HG03064 (cell line): ENCODE measurements around the gene PLSCR1.
"Not testable (repeated sequence)": the region's sequence is repeated elsewhere in the genome, so short reads cannot be mapped to it uniquely, and the experiment has no call there.

ENCODE experiments used
- ATAC-seq: cut with Tn5 transposase; IDR thresholded peaks from one replicate; pipeline ENCODE4 v1.9.1; 2021; ENCODE audit warnings: low read depth; ENCODE audit not compliant: unreplicated experiment

Gene PLSCR1

DNA sequence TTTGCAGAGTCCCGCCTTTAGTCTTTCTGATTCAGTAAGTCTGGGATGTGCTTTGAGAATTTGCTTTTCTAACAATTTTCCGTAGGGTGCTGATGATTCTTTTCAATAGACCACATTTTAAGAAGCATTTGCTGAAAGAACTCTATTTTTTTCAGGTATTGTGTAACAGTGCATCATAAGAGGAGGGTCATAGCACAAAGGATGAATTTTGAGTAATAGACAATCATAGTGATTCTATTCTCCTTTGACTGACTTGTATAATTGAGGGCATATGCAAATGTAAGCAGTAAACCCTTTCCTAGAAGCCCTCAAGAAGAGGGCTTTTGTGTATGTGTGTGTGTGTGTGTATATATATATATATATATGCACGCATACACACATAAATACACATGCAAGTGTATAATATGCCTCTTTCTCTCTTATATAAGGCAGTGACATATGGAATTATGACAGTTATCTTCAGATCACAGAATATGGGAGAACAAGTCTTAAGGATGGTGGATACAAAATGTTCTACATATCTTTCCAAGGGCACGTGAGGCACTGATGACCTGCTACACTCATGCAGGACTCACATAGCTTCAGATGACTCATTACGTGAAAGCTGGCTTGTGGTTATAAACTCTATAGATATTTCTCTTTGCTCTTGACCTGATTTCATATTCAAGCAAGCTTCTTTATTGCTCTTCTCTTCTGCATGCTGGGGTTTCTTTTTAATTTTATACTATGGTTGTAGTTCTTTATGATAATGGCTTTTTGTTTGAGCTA lies 6.5 kb upstream of the PLSCR1 start:
- peak; percentile 88 for ATAC-seq

DNA sequence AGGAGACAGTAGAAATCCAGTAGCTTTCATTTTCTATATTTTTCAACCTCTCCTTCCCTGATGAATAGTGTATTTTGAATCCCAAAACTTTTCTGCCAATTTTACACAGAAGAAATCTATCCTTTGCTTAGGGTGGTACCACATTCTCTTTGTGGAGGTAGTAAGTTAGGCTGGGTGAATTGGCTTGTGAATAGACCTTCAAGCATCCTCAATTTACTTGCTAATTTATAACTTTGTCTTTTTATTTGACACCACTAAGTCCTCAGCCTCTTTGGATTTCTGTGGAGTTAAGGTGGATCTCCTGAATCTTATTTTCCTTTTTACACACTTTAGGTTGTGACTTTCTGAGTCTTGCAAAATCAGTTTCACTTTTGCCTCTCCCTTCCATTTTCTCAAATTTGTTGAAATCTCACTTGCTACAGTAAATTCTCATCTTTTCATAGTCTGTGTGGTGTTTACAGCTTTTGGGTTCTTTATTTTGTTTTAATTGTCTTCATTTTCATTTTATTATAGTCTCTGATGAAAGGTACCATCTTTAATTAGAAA lies 5.7 kb upstream of the PLSCR1 start:
- ATAC-seq = no peak

DNA sequence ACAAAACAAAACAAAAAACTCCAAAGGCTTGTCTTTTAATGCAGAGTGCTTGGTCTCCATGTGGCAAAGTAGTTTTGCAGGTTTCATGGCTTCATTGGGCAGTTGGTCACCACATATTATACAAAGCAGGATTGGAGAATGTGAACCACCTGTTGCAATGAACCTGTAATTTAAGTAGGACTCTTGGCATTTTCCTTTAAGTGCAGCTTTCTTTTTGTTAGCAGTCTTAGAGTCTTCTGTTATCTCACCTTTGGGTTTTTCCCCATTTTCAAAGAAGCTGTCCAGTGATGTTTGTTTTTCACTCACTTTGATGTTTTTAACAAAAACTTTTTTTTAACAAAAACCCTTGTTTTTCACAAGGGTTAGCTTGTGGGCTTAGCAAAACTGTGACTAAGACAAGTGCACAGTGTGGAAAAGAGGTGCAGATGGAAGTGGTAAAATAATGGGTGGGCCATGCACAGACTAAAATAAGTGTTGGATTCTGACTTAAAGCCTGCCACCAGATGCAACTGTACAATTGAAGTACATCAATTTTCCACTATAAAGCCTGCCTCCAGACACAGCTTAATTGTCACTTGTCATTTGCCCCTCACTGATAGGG lies 2.9 kb upstream of the PLSCR1 start:
- no peak for ATAC-seq

DNA sequence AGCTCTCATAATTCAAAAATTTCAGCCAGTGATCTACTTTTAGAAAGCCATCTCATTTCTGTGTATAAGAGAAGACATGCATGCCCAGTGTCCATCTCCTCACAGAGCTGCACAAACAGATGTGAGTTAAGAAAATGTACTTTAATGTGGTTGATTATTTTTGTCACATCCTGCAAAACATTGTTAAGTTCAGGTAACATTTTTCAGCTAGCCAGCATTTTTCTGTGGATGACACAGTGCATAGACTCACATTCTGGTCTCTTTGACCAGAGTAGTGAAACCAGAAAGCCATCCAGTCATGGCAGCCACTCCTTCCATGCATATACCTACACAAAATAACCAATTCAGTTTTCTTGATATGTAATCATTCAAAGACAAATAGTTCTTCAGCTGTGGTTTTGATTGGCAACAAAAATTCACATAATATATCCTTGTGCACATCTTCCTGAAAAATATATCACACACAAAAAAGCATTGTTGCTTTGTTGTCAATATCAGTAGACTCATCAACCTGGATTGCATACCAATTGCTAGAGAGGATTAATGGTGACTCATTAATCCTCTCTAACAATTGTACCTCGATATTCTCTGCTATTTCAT lies 2.1 kb upstream of the PLSCR1 start:
- ATAC-seq = no peak

DNA sequence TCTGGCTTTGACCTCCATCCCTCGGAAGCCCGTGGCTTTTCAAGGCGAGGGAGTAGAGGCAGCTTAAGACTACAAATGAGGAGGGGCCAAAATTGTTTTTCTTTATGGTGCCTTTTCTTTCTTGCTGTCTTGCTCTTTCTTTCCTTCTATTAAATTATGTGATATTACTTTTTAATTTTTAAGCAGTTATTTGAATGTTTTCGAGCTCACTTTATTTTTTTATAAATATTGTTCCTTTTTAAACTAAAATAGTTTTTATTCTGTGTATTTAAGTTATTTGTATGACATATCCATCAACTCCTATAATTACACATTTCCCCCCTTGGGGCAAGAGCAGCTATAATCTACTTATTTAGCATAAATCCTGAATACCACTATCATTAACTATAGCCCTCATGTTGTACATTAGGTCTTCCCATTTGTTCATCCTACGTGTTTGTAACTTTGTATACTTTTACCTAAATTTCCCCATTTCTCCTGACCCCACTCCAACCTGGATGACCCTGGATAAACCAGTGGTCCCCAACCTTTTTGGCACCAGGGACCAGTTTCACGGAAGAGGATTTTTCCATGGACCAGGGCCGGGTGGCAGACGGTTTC lies 622 bp upstream of the PLSCR1 start:
- ATAC-seq = no peak

DNA sequence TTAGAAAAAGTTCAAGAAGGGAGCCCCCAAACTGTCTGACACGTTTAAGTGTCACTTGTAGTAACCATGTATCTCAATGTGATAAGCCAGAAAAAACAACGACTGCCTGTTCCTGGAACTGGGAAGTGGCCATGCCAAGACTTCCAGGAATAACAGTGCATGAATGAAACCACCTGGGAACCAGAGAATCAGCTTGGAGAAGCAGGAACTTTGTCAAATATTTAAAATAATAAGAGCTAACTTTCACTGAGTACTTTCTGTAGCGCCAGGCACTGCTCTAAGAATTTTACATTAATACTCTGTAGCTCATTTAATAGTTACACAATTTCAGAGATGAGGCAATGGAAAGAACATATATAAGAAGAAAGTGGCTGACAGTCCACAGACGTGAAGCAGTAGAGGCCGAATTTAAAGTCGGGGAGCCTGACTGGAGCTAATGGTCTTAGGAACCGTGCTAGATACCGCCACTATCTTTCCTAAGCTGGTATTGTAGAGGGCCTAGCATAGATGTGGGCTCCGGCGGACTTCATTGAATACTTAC lies 876 bp downstream of the PLSCR1 start:
- peak; percentile 12 for ATAC-seq

DNA sequence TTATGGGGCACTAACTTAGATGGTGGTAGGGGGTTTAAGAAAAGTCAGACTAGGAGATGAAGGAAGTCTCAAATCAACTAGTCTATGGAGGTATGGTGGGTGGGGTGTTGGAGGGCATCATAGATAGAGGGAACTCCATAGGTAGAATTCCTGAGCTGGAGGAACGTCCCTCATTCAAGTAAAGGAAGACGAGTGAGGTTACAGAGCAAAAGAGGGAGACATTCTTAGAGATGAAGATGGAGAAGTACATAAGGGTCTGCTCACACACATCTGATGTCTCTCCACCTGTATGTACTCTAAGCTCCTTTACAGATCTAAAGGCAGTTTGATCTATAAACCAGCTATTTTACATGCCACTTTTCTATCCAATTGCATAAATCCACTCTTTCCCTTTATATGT lies 1.4 kb downstream of the PLSCR1 start:
- no peak for ATAC-seq

DNA sequence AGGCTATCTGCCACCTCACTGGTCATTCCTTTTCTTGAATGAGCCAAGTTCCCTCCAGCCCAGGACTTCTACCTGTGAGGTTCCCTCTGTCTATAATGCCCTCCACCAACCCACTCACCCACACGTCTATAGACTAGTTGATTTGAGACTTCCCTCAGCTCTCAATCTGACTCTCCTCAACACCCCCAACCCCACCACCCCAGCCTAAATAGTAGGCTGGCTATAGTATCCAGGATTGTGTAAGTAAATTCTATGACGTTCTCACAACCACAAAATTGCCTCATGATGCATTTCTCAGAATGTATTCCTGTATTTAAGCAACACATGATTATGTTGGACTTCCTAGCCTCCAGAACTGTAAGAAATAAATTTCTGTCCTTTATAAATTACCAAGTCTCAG lies 2.2 kb downstream of the PLSCR1 start:
- ATAC-seq = no peak

DNA sequence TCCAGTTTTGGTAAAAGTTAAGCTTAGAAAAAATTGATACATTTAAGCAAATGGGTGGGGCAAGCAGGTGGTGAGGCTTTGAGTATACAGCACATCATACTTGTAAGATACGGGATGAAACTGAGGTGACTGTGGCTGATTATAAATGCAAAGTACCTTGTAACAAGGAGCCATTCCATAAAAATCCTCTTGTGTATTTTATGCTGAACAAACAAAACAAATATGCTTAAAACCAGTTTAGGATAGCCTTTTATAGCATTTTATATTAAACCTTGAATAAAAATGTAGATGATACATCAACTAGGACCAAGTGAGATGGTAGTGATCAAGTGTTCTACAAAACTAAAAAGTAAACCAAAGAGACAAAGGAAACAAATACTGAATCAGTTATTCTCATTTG lies 3.4 kb downstream of the PLSCR1 start:
- ATAC-seq = no peak

DNA sequence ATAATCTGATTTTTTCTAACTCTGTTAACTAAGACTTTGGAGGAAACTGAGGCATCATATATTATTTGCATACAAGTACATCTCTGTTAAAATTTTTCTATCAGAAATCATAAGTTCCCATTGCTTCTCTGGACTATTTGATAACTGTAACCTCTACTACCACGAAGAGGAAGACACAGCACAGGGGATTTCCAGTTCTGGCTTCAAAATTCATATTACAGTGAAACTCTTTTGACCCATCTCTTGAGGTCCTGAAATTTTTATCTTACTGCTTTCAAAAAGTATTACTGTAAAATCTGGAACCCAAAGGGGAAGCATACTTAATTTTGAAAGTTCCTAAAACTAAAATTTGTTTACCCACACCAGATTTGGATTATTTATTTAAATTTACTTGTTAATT lies 4.2 kb downstream of the PLSCR1 start:
- ATAC-seq = no peak

DNA sequence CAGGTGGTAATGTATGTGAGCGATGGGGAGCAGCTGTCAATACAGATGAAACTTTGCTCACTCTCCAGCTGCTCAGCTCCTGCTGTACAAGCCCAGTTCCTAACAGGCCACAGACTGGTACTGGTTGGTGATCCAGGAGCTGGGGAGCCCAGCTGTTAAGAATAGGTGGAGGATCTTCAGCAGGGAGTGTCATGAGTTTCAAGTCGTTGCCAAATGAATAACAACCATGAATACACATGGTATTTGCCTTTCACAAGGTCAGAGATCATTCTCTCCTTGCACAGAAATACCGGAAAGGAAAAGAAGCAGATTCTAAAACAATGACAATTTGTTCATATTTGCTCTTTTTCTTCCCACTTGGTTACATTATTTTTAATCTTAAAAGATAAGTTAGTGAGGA lies 5.1 kb downstream of the PLSCR1 start:
- ATAC-seq = no peak

DNA sequence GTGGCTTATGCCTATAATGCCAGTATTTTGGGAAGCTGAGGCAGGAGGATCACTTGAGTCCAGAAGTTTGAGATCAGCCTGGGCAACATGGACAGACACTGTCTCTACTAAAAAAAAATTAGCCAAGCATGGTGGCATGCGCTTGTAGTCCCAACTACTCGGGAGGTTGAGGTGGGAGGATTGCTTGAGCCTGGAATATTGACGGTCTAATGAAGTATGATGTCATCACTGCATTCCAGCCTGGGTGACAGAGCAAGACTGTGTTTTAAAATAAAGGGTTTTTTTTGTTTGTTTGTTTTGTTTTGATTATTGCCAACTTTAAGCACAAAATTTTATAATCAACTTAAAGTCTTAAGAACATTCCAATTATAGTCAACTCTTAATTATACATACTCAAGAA lies 6.8 kb downstream of the PLSCR1 start:
- ATAC-seq = no peak

DNA sequence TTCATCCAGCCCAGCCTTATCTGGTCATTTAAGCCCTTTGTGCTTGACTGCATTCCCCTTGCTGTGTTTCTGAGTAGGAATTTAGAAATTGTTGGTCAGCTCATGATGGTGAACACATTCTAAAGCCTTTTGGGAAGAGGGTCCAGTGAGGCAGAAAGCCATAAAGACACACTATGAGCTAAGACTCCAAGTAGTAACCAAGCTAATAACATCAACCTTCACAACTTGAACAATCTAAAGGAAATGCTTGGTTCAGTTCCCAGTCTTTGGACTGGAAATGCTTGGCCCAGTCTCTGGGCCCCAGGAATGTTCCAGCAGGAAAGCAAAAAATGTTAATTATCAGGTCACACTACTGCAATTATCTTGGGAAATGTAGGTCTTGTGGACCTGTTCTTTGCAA lies 7.7 kb downstream of the PLSCR1 start:
- ATAC-seq = no peak

DNA sequence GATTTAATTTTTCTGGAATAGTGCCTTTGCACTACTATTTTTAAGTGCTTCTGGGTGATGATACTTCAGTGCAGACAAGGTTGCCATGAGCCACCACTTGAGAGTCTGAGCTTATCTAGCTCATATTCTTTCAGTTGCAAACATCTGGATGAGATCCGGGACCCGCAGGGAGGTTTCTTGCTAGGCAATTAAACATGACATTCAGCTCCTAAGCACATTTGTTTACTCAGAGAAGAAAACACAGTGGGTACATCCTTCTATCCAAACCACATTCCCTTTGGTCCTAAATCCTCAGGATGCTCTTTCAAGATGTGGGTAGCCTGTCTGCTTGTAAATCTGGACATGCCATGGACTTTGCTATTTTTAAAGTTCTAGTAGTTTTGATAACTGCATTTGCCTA lies 12.0 kb downstream of the PLSCR1 start:
- no peak for ATAC-seq

DNA sequence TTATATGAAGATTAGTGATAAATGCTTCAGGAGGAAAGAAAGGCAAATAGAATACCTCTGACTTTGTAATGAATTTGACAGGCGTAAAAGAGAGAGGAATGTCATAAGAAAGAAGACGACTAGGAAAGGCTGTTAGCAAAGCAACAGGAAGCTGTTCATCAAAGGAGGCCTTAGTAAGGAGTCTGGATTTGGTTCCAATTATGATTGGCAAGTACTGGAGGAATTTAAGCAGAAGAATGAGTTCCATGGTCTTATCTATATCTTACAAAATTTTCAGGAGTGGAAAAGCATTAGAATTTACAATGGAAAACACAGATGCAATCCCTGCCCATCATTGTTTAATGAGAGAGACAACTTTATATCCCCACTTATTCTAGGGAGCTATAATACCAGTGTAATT lies 13.8 kb downstream of the PLSCR1 start:
- no peak for ATAC-seq

DNA sequence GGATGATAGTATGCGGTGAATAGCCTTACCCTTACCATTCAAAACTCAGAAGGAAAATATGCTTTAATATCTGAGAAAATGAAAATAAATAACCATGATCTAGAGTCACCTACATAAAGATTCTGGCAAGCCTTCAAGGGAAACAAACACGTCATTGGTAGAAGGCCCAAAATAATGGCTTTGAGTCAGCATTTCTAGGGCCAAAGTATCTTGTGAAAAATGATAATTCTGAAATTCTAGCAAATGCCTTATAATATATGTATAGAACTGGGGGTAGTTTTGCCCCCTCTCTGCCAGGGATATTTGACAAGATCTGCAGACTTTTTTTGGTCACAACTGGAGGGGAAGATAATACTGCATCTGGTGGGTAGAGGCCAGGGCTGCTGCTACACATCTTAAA lies 15.4 kb downstream of the PLSCR1 start:
- ATAC-seq = no peak

DNA sequence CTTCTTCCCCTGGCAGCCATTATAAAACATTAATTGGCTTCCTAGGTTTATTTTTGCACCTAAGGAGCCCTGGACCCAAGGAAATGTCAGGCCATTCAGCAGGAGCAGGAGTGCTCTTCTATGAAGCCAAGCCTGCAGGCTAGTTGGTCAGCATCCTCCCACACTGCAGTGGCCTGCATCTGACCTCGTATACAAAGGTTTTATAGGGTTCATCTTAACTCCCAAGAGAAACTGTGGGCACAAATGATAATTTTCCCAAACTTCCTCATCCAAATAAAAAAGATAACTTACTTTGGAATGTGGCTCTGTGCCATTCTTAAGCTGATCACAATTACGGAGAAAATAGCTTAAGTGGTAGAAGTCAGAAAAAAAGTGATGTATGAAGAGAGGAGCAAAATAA lies 19.4 kb downstream of the PLSCR1 start:
- ATAC-seq = no peak

DNA sequence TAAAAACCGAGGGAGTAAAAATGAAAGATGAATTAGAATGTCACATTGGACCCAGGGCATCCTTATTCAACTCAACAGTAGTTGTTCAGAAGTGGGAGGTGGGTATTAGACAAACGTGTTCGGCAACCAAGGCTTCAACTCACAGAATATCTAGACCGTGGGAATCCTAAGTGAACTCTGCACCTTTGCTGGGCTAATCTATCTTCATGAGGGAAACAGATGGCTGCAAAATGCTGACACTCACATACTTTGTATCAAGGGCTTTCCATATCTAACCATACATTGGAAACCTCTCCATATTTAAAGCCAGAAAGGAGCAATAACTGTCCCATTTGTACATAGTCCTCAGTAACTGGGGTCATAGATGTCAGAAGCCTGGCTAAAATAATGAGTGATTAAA lies 20.9 kb downstream of the PLSCR1 start:
- no peak for ATAC-seq

DNA sequence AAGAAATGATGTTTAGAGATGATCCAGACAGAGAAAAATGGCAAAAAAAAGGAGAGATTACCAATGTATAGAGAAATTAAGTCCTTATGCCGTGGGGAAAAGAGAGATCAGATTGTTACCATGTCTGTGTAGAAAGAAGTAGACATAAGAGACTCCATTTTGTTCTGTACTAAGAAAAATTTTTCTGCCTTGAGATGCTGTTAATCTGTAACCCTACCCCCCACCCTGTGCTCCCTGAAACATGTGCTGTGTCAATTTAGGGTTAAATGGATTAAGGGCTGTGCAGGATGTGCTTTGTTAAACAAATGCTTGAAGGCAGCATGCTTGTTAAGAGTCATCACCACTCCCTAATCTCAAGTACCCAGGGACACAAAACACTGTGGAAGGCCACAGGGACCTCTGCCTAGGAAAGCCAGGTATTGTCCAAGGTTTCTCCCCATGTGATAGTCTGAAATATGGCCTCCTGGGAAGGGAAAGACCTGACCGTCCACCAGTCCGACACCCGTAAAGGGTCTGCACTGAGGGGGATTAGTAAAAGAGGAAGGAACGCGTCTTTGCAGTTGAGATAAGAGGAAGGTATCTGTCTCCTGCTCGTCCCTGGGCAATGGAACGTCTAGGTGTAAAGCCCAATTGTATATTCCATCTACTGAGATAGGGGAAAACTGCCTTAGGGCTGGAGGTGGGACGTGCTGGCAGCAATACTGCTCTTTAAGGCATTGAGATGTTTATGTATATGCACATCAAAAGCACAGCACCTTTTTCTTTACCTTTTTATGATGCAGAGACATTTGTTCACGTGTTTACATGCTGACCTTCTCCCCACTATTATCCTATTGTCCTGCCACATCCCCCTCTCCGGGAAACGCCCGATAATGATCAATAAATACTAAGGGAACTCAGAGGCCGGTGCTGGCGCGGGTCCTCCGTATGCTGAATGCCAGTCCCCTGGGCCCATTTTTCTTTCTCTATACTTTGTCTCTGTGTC lies 21.9 kb downstream of the PLSCR1 start:
- not testable (repeated sequence) for ATAC-seq

DNA sequence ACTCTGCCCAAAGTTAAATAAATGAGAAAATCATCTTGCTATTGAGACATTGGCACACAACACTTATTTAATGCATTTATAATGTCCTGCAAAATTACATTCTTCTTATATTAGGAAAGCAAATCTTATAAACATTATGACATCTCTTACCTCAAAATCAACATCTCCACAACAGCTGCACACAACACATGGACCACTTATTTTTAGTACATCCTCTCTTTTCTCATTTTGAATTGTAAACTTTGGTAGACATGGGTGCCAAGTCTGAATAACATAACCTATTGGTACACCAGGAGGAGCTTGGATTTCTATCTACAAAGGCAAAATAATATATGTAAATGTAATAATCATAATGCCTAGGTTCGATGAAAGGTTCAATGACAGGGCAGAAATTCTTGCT lies 23.0 kb downstream of the PLSCR1 start:
- no peak for ATAC-seq
